GM18907 (cell line): ENCODE results near the gene BANP.
"Not testable (repeated sequence)": the region's sequence is repeated elsewhere in the genome, so short reads cannot be mapped to it uniquely, and the experiment has no call there.

Source experiments
- ATAC-seq: cut with Tn5 transposase; IDR thresholded peaks from one replicate; pipeline ENCODE4 v1.9.1; 2021; ENCODE audit warnings: mild to moderate bottlenecking, moderate library complexity; ENCODE audit not compliant: unreplicated experiment

Gene BANP

GRCh38 chr16:88043208-88043910 lies 92.1 kb downstream of the BANP start:
- not testable (repeated sequence) for ATAC-seq

GRCh38 chr16:88044121-88044581 lies 92.9 kb downstream of the BANP start:
- peak; percentile 43 for ATAC-seq

GRCh38 chr16:88045361-88045760 lies 94.1 kb downstream of the BANP start:
- ATAC-seq: not testable (repeated sequence)

- ATAC-seq: peak; percentile 77
These were observed 94.6 kb downstream of the BANP start for GRCh38 chr16:88045820-88046303.

GRCh38 chr16:88047462-88047861 lies 96.2 kb downstream of the BANP start:
- no peak for ATAC-seq

GRCh38 chr16:88048985-88049384 lies 97.8 kb downstream of the BANP start:
- no peak for ATAC-seq

GRCh38 chr16:88049561-88050545 lies 98.6 kb downstream of the BANP start:
- no peak for ATAC-seq

- ATAC-seq: no peak
These were observed 99.9 kb downstream of the BANP start for GRCh38 chr16:88050952-88051660.

- no peak for ATAC-seq
These were observed 101.4 kb downstream of the BANP start for GRCh38 chr16:88052661-88053060.

- not testable (repeated sequence) for ATAC-seq
These were observed 102.2 kb downstream of the BANP start for GRCh38 chr16:88053479-88053878.

GRCh38 chr16:88055356-88055755 lies 104.1 kb downstream of the BANP start:
- ATAC-seq: no peak

GRCh38 chr16:88056212-88056611 lies 105.0 kb downstream of the BANP start:
- no peak for ATAC-seq

- no peak for ATAC-seq
These were observed 106.4 kb downstream of the BANP start for GRCh38 chr16:88057656-88058055.

GRCh38 chr16:88058136-88058535 lies 106.9 kb downstream of the BANP start:
- no peak for ATAC-seq

GRCh38 chr16:88058817-88059216 lies 107.6 kb downstream of the BANP start:
- ATAC-seq: no peak

- ATAC-seq: no peak
These were observed 108.6 kb downstream of the BANP start for GRCh38 chr16:88059701-88060386.

GRCh38 chr16:88060524-88061219 lies 109.4 kb downstream of the BANP start:
- ATAC-seq: no peak

GRCh38 chr16:88061346-88062110 lies 110.3 kb downstream of the BANP start:
- ATAC-seq: no peak
